Type B pancreatic cell (in vitro differentiated cells): ENCODE measurements around the gene KAZN. TPM values are rescaled to one million over a fixed set of nuclear protein-coding genes. Genes with fewer than 3 reads are reported as not detected.

Experiments
- DNase-seq: peaks from one replicate; pipeline ENCODE4 v3.0.0; 2021; ENCODE audit warnings: mixed read lengths; ENCODE audit not compliant: unreplicated experiment; ENCODE audit errors: extremely low spot score
- H3K27ac Mint-ChIP-seq: 2 replicates; pipeline ENCODE4 v1.8.0; 2021; ENCODE audit warnings: mild to moderate bottlenecking, mixed read lengths
- H3K27me3 Mint-ChIP-seq: 2 replicates; pipeline ENCODE4 v1.8.0; 2021; ENCODE audit warnings: mixed read lengths
- H3K36me3 Mint-ChIP-seq: 2 replicates; pipeline ENCODE4 v1.8.0; 2021; ENCODE audit warnings: mixed read lengths
- H3K4me1 Mint-ChIP-seq: one replicate; pipeline ENCODE4 v1.8.0; 2021; ENCODE audit warnings: mixed read lengths; ENCODE audit not compliant: unreplicated experiment
- H3K4me3 Mint-ChIP-seq: 2 replicates; pipeline ENCODE4 v1.8.0; 2021; ENCODE audit warnings: mild to moderate bottlenecking, mixed read lengths
- H3K9me3 Mint-ChIP-seq: 2 replicates; pipeline ENCODE4 v1.8.0; 2021; ENCODE audit warnings: mixed read lengths
- CTCF ChIP-seq: fragments of 200-600 bp; sonication (generic); conservative IDR thresholded peaks from 2 replicates; pipeline ENCODE4 v1.5.0; 2021; ENCODE audit warnings: antibody characterized with exemption, mild to moderate bottlenecking
- total RNA-seq: library from RNA; stranded (reverse); gene quantifications from 2 replicates; pipeline ENCODE4 v1.2.1, GENCODE V29; 2021; ENCODE audit warnings: low replicate concordance

Gene KAZN
- total RNA-seq, 1 donor from 2014 or later: 33.7 TPM

- Mint-ChIP-seq H3K27me3 (peaks cover 18% of the 10 kb centered on the region), H3K27ac (no peak overlapping the region), H3K4me1 (peaks cover 17% of the 10 kb centered on the region), H3K4me3 (no peak overlapping the region), H3K36me3 (no peaks in the 10 kb centered on the region), H3K9me3 (no peaks in the 10 kb centered on the region)
- TF ChIP-seq CTCF: peak; percentile 96
- no peak for DNase-seq
These were observed 501.8 kb downstream of the KAZN start for GRCh38 chr1:15100121-15100879.

GRCh38 chr1:15100880-15101760 is 502.6 kb downstream of the KAZN start:
- Mint-ChIP-seq H3K9me3 (no peaks in the 10 kb centered on the region), H3K36me3 (no peaks in the 10 kb centered on the region), H3K27me3 (peaks cover 18% of the 10 kb centered on the region), H3K27ac (no peak overlapping the region), H3K4me3 (no peak overlapping the region), H3K4me1 (peaks cover 12% of the 10 kb centered on the region)
- TF ChIP-seq CTCF: no peak
- DNase-seq: no peak

GRCh38 chr1:15101801-15102200 is 503.3 kb downstream of the KAZN start:
- Mint-ChIP-seq H3K4me1 (peaks cover 12% of the 10 kb centered on the region), H3K27me3 (peaks cover 18% of the 10 kb centered on the region), H3K9me3 (no peaks in the 10 kb centered on the region), H3K27ac (no peak overlapping the region), H3K36me3 (no peaks in the 10 kb centered on the region), H3K4me3 (no peak overlapping the region)
- no peak for TF ChIP-seq CTCF
- DNase-seq: no peak

- no peak for TF ChIP-seq CTCF
- H3K4me1 Mint-ChIP-seq: peaks cover 12% of the 10 kb centered on the region
- H3K36me3 Mint-ChIP-seq: no peaks in the 10 kb centered on the region
- peaks cover 18% of the 10 kb centered on the region for H3K27me3 Mint-ChIP-seq
- no peak overlapping the region for H3K27ac Mint-ChIP-seq
- no peak overlapping the region for H3K4me3 Mint-ChIP-seq
- H3K9me3 Mint-ChIP-seq: no peaks in the 10 kb centered on the region
- DNase-seq: no peak
These were observed 504.2 kb downstream of the KAZN start for GRCh38 chr1:15102646-15103045.

- Mint-ChIP-seq H3K27me3 (peaks cover 18% of the 10 kb centered on the region), H3K36me3 (no peaks in the 10 kb centered on the region), H3K4me3 (no peak overlapping the region), H3K27ac (no peak overlapping the region), H3K4me1 (peaks cover 12% of the 10 kb centered on the region), H3K9me3 (no peaks in the 10 kb centered on the region)
- TF ChIP-seq CTCF: no peak
- no peak for DNase-seq
These were observed 504.7 kb downstream of the KAZN start for GRCh38 chr1:15103211-15103610.
